Prostate gland (tissue), 2 donors: ENCODE data around the gene PDE4D. TPM values are rescaled to one million over a fixed set of nuclear protein-coding genes. Genes with fewer than 3 reads are reported as not detected.

Experiments used
- DNase-seq: peaks from one replicate; pipeline ENCODE4 v3.0.0-alpha.2; 2019; ENCODE audit warnings: low spot score
- H3K27ac ChIP-seq, 2 donors: fragments of 200-600 bp; sonication (generic); 2 replicates each; pipeline ENCODE4 v1.5.1; 2017 to 2019
- H3K27me3 ChIP-seq: fragments of 200-600 bp; sonication (generic); replicated peaks from 2 replicates; pipeline ENCODE4 v1.5.1; 2019; ENCODE audit not compliant: insufficient read depth
- H3K36me3 ChIP-seq, 2 donors: fragments of 200-600 bp; sonication (generic); 1 replicate in 1 of 2; 2 replicates in 1 of 2; pipeline versions ENCODE4 v1.5.1 to v1.8.1; 2017 to 2019
- H3K4me1 ChIP-seq: fragments of 200-600 bp; sonication (generic); replicated peaks from 2 replicates; pipeline ENCODE4 v1.5.1; 2019
- H3K4me3 ChIP-seq, 2 donors: fragments of 200-600 bp; sonication (generic); 2 replicates each; pipeline ENCODE4 v1.5.1; 2017 to 2019
- H3K9me3 ChIP-seq: fragments of 200-600 bp; sonication (generic); 2 replicates; pipeline ENCODE4 v1.5.1; 2017
- CTCF ChIP-seq, 4 experiments: fragments of 200-600 bp in 2 of 4; fragments of 450-650 bp in 2 of 4; sonication (generic) in 2 of 4; IDR thresholded peaks; 1 replicate in 3 of 4; 2 replicates in 1 of 4; pipeline ENCODE4 v1.5.1; 2016 to 2019; ENCODE audit warnings: antibody characterized with exemption in 4 of 4, mild to moderate bottlenecking in 2 of 4, moderate library complexity in 2 of 4
- POLR2A ChIP-seq: fragments of 450-650 bp; IDR thresholded peaks from one replicate; pipeline ENCODE4 v1.6.1; 2016; ENCODE audit warnings: antibody characterized with exemption, mild to moderate bottlenecking
- POLR2AphosphoS5 ChIP-seq: sonication (generic); formaldehyde crosslinking; IDR thresholded peaks from one replicate; pipeline ENCODE4 v1.6.1; 2017; ENCODE audit warnings: antibody characterized with exemption
- WGBS: methylation state at CpG from one replicate; pipeline ENCODE4 v1.1.5; 2018; 5-methylcytosine and 5-hydroxymethylcytosine counted together
- intact Hi-C: fragments of 100-400 bp; cut with DNase I; formaldehyde crosslinking; loops from one replicate; pipeline ENCODE4 v1.14.2; 2022
- total RNA-seq, 2 donors: library from RNA; depleted of rRNA; stranded (reverse); fragments of >200 nt; gene quantifications; one replicate each; pipeline ENCODE4 v1.1.0, GENCODE V29; 2016

Gene PDE4D
- total RNA-seq, 2 donors from 2014 or later: 64.2 to 75.6 TPM

- no peak for TF ChIP-seq POLR2AphosphoS5
- Histone ChIP-seq H3K4me3 (no peak overlapping the region), H3K27me3 (no peaks in the 10 kb centered on the region), H3K27ac (no peak overlapping the region), H3K9me3 (no peaks in the 10 kb centered on the region), H3K4me1 (no peaks in the 10 kb centered on the region), H3K36me3 (no peaks in the 10 kb centered on the region)
- intact Hi-C loops: no loop called here
- WGBS: 81% methylated on average over 2 of the region's 2 CpGs
- no peak for DNase-seq
Measured at GRCh38 chr5:59198365-59198764, 695.2 kb downstream of the PDE4D start.

- no peak overlapping the region for H3K27ac ChIP-seq
- no peaks in the 10 kb centered on the region for H3K9me3 ChIP-seq
- no peak overlapping the region for H3K4me3 ChIP-seq
- DNase-seq: no peak
- H3K4me1 ChIP-seq: no peaks in the 10 kb centered on the region
- intact Hi-C loops: no loop called here
- TF ChIP-seq POLR2AphosphoS5 (no peak), CTCF (IDR thresholded peaks at IDR 0.05) (no peak), POLR2A (no peak)
- H3K36me3 ChIP-seq: no peaks in the 10 kb centered on the region
- 65% methylated on average over 4 of the region's 4 CpGs for WGBS
- H3K27me3 ChIP-seq: no peaks in the 10 kb centered on the region
Measured at GRCh38 chr5:59197911-59198310, 695.6 kb downstream of the PDE4D start.

GRCh38 chr5:59193616-59194319 lies 699.8 kb downstream of the PDE4D start:
- no peak for DNase-seq
- 45% methylated on average over 3 of the region's 3 CpGs for WGBS
- Histone ChIP-seq H3K4me3 (no peak overlapping the region), H3K36me3 (no peaks in the 10 kb centered on the region), H3K27me3 (no peaks in the 10 kb centered on the region), H3K27ac (no peak overlapping the region), H3K4me1 (no peaks in the 10 kb centered on the region), H3K9me3 (no peaks in the 10 kb centered on the region)
- TF ChIP-seq POLR2AphosphoS5 (no peak), POLR2A (no peak), CTCF (IDR thresholded peaks at IDR 0.05) (no peak)
- intact Hi-C loops: loop anchor here (5.0 kb wide), 1 partner anchor 604 kb away; no protein-coding TSS in a partner anchor

GRCh38 chr5:59190746-59191145 lies 702.8 kb downstream of the PDE4D start:
- Histone ChIP-seq H3K4me1 (no peaks in the 10 kb centered on the region), H3K27me3 (no peaks in the 10 kb centered on the region), H3K9me3 (no peaks in the 10 kb centered on the region), H3K4me3 (no peak overlapping the region), H3K36me3 (no peaks in the 10 kb centered on the region), H3K27ac (no peak overlapping the region)
- 58% methylated on average over 1 of the region's 1 CpG for WGBS
- intact Hi-C loops: loop anchor here (5.0 kb wide), 1 partner anchor 607 kb away; no protein-coding TSS in a partner anchor
- TF ChIP-seq POLR2A (no peak), POLR2AphosphoS5 (no peak), CTCF (IDR thresholded peaks at IDR 0.05) (no peak)
- no peak for DNase-seq

GRCh38 chr5:59189472-59190244 lies 703.9 kb downstream of the PDE4D start:
- H3K36me3 ChIP-seq: no peaks in the 10 kb centered on the region

More at GRCh38 chr5:59189472-59190244, 703.9 kb downstream of the PDE4D start:
- intact Hi-C loops: loop anchor here (5.0 to 10.0 kb wide), 3 partner anchors 178 to 608 kb away; no protein-coding TSS in a partner anchor
- WGBS: 73% methylated on average over 7 of the region's 7 CpGs
- H3K27ac ChIP-seq: no peak overlapping the region
- TF ChIP-seq POLR2A: no peak
- no peak for TF ChIP-seq CTCF (IDR thresholded peaks at IDR 0.05)
- no peak for TF ChIP-seq POLR2AphosphoS5
- no peaks in the 10 kb centered on the region for H3K4me1 ChIP-seq
- no peak for DNase-seq
- no peaks in the 10 kb centered on the region for H3K27me3 ChIP-seq
- H3K9me3 ChIP-seq: no peaks in the 10 kb centered on the region
- no peak overlapping the region for H3K4me3 ChIP-seq
